Heart left ventricle (tissue), 13 donors: ENCODE measurements around the gene LIN7C.

Experiments used
- POLR2A ChIP-seq, 2 donors: fragments of 450-650 bp; IDR thresholded peaks; one replicate each; pipeline ENCODE4 v1.6.1; 2017; ENCODE audit warnings: antibody characterized with exemption in 2 of 2, mild to moderate bottlenecking in 2 of 2, moderate library complexity in 2 of 2
- TF ChIP-seq, protein P1 (sequence below), 12 donors: fragments of 200-600 bp; sonication (generic) in 4 of 12; IDR thresholded peaks; one replicate each; pipeline versions ENCODE4 v1.5.0 to v1.8.0; 2018 to 2022; ENCODE audit warnings: antibody characterized with exemption in 12 of 12, mild to moderate bottlenecking in 5 of 12
- donor health status: ischemic (EF 13 %, LVEDD 7.1; RV severe dilation, severe dysfunction).
- donor health status: DM: no; HTN: yes; CAD: no.
- donor health status: DM: no; HTN: no; CAD: no.
- donor health status: ischemic (EF 25% LVEDD 6.9; RV normal size, moderate dysfunction).
- donor health status: ischemic (EF 25% LVEDD 5.7; RV mildly dilated, moderate dysfunction).
- donor health status: ischemic (EF 35%, LVEDD 5.7; RV mildly dilated, moderate dysfunction).
- donor health status: nonischemic (EF 11% LVEDD 7.7; RV severe dilation, severe dysfunction).
- donor health status: DM: yes; HTN: yes; CAD: no.
- donor health status: PGD.
- donor health status: ischemic (EF 29% LVEDD 5.4; RV normal size, mild dysfunction).
- donor health status: nonischemic (EF 23%, LVEDD 6.1; RV moderate dilation, normal function).

DNA sequence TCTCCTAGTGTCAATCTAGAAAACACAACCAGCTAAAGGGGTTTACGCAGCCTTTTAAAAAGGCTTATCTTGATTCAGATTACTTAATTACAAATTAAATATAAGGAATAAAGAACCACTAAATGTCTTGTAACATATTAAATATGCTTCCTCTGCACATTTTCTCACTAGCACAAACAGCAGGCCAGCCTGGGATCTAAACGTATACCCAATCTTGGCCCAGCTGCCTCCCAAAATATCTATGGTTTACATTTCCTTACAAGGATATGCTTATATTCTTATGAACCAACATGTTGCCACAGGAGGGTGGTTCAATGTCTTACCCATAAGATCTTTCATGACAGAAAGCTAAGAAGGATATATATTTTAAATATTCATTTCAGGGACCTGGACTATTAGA lies 41.7 kb downstream of the LIN7C start:
- TF ChIP-seq, protein P1, sequence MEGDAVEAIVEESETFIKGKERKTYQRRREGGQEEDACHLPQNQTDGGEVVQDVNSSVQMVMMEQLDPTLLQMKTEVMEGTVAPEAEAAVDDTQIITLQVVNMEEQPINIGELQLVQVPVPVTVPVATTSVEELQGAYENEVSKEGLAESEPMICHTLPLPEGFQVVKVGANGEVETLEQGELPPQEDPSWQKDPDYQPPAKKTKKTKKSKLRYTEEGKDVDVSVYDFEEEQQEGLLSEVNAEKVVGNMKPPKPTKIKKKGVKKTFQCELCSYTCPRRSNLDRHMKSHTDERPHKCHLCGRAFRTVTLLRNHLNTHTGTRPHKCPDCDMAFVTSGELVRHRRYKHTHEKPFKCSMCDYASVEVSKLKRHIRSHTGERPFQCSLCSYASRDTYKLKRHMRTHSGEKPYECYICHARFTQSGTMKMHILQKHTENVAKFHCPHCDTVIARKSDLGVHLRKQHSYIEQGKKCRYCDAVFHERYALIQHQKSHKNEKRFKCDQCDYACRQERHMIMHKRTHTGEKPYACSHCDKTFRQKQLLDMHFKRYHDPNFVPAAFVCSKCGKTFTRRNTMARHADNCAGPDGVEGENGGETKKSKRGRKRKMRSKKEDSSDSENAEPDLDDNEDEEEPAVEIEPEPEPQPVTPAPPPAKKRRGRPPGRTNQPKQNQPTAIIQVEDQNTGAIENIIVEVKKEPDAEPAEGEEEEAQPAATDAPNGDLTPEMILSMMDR (IDR thresholded peaks at IDR 0.05) = no peak
- no peak for TF ChIP-seq POLR2A (IDR thresholded peaks at IDR 0.05)
